GM20431 (cell line): Measurements from ENCODE around the gene GHRH.

Experiments used
- in situ Hi-C: fragments of 300-500 bp; cut with MseI, MboI; formaldehyde crosslinking; loops from one replicate; pipeline ENCODE4 v1.15.0; 2020; ENCODE audit warnings: low sequenced_read_pairs; ENCODE audit not compliant: unreplicated experiment

GHRH gene

GRCh38 chr20:37293301-37293943 lies 31.8 kb upstream of the GHRH start:
- in situ Hi-C loops = no loop called here

DNA sequence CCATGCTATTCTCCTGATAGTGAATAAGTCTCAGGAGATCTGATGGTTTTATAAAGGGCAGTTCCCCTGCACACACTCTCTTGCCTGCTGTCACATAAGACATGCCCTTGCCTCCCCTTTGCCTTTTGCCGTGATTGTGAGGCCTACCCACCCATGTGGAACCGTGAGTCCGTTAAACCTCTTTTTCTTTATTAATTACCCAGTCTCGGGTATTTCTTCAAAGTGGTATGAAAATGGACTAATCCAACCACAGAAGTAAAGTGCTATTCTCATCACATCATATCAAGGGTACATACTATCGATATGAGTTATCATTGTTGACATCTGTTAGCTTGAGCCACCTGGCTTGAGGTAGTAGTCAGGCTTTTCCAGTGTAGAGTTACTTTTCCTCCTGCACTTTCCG lies 30.1 kb upstream of the GHRH start:
- in situ Hi-C loops = no loop called here

DNA sequence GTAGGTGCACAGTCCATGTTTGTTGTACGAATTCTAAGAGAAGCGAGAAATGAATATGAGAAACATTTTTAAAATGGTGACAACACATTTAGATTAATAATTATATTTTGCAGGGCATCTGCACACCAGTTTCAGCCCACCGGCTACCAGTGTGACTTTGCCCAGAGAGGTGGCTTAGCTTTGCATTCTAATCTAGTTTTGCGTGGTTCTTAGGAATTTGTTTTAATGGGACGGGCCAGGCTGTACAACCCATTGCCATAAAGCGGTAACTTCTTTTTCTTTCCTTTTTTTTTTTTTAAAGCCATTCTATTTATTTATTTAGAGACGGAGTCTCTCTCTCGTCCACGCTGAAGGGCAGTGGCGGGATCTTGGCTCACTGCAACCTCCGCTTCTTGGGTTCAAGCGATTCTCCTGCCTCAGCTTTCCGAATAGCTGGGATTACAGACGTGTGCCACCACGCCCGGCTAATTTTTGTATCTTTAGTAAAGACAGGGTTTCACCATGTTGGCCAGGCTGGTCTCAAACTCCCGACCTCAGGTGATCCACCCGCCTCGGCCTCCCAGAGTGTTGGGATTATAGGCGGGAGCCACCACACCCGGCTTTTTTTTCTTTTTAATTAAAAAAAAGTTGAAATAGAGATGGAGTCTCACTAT lies 28.7 kb upstream of the GHRH start:
- in situ Hi-C loops = no loop called here

DNA sequence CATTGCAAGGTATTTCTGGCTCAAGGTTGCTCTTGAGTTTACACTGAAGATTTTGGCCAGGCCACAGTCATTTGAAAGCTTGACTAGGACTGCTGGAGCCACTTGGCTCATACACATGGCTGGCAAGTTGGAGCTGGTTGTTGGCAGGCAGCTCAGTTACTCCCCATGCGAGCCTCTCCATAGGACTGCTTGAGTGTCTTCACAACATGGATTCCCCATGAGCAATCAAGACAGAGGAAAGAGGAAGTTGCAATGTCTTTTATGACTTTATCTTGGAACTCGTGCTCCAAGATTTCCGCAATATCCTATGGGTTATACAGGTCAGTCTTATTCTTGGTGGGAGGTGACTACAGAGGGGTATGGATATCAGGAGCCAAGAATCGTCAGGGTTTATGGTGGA lies 26.5 kb upstream of the GHRH start:
- in situ Hi-C loops = no loop called here

DNA sequence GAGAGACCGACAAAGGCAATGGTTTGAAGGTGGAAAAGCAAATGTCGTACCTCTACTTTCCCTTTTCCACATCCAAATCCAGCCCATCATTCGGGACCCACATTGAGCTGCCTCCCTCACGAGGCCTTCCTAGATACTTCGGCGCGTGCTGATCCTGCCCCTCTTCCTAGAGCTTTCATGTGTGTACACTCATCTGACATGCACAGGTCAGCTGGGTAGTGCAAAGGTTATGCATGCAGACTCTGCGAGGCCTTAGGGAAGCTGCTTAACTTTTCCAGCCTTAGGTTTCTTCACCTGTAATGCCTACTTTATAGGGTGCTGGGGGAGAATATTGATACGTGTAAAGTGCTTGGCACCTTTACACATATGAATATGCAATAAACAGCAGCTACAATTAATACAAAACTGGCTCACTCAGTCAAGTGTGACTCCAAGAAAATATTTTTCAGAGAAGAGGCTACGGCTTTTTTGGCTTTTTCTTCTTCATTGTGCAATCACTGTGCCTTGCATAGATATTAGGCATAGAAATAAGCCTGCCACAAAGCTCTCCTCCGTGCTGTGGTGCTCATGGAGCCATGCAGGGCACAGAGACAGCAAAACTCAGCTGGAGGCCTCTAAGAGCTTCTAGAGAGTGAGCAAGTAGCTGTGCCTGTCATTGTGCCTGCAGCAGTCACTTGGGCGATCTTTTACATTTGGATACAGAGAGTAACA lies 24.2 kb upstream of the GHRH start:
- in situ Hi-C loops = no loop called here

DNA sequence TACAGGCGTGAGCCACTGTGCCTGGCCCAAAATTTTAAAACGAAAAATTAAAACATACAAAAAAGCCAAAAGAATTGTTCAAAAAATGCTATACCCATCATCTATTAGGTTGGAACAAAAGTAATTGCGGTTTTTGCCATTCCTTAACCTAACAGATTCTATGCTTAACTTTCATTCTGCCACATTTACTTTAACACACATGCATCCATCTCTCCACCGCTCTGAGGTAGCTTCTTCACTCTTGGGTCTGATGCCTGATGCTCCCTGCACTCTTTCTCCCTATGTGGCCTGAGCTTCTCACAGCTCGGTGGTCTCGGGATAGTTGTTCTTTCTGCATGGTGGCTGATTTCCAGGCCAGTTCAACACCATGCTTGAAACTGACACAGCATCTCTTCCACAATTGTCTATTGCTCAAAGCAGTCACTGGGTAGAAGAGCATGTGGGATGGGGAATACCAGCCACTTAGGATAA lies 23.1 kb upstream of the GHRH start:
- in situ Hi-C loops = no loop called here

GRCh38 chr20:37283530-37284195 lies 22.0 kb upstream of the GHRH start:
- in situ Hi-C loops = no loop called here

GRCh38 chr20:37282556-37282955 lies 20.9 kb upstream of the GHRH start:
- in situ Hi-C loops = no loop called here

DNA sequence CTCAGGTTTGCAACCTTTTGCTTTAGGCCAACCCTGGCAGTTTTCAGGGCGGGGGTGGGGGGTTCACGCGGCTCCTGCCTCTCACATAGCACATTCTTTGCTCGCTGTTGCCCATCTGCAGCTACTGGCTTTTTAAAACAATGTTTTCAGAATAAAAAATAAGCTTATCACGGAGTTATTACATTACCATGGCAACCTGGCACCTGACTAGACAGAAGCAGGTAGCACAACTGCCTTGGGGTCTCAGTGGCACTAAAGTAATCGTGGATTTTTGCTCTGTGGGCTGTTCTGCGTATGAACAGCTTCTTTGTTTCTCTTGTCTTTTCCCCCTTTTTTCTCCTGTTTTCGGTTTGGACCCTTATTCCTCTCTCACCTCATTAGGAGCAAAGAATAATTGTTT lies 18.8 kb upstream of the GHRH start:
- in situ Hi-C loops = no loop called here

DNA sequence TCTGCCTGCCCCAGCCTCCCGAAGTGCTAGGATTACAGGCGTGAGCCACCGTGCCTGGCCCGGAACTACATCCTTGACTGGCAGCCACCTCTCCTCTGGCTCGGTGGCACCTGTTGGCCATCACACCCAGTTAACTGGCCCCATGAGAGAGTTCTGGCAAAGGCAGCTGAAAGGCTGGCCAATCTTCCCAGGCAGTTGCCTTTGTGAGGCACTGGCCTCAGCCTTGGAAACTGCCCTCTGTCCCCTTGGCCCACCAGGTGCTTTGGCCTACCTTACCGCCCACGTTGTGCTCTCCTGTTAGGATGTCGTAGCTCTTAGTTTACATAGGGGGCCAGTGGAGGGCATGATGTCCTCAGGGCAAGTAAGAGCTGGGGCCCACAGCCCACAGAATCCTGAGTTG lies 18.2 kb upstream of the GHRH start:
- in situ Hi-C loops = loop anchor here (10.0 kb wide), 1 partner anchor 105 kb away; no protein-coding TSS in a partner anchor

DNA sequence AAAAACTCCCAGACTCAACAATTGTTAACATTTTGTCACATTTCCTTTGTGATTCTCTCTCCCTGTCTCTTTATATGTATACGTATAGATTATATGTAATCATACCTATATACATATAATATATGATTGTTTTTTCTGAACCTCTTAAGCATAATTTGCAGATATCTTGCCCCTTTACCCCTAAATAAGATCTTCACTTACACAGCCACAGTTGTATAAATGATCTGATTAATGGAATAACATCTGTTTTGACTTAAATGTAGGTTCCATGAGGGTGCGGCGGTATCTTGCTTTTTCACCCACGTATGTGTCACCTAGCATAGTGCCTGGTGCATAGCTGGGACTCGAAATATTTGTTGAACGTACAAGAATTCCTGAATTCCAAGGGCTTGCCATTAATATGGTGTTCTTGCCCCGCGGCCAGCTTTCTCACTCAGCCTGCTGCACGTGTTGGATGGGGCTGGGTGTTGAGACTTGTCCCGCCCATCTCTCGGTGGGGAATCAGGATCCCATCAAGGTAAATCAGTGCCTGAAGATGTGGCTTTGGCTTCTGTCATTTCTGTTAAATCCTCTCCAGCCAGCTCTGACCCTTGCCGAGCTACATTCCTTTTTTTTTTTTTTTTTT lies 17.5 kb upstream of the GHRH start:
- in situ Hi-C loops = loop anchor here (10.0 kb wide), 1 partner anchor 106 kb away; no protein-coding TSS in a partner anchor

GRCh38 chr20:37277253-37277593 lies 15.6 kb upstream of the GHRH start:
- in situ Hi-C loops = loop anchor here (10.0 kb wide), 1 partner anchor 108 kb away; no protein-coding TSS in a partner anchor

DNA sequence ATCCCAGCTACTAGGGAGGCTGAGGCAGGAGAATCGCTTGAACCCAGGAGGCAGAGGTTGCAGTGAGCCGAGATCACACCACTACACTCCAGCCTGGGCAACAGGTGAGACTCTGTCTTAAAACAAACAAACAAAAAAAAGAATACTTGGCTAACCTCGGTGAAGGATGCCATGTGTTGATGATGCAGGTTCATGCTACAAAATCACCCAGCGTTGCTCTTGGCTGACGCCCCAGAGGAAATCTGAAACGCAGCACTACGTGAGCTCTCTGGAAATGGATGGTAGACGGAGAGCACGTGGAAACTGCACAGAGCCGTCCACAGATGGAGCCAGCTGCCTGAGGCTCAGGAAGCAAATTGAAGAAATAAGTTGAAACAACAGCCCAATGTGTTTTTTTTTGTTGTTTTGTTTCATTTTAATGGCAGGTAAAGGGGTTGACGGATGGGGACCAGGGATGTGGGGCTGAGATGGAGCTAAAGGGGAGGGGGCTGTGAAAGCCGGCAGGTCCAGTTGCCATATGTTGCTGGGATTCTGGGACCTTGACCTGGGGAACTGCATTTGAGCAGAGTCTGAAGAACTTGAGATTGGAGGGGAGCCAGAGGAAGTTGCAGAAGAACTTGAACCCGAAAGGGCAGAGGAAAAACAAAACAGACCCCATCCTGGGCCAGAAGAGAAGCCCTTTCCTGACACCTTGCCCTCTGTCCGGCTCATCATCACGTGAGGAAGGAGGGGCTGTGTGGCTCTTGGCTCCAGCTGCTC lies 15.1 kb upstream of the GHRH start:
- in situ Hi-C loops = loop anchor here (10.0 kb wide), 1 partner anchor 108 kb away; no protein-coding TSS in a partner anchor

DNA sequence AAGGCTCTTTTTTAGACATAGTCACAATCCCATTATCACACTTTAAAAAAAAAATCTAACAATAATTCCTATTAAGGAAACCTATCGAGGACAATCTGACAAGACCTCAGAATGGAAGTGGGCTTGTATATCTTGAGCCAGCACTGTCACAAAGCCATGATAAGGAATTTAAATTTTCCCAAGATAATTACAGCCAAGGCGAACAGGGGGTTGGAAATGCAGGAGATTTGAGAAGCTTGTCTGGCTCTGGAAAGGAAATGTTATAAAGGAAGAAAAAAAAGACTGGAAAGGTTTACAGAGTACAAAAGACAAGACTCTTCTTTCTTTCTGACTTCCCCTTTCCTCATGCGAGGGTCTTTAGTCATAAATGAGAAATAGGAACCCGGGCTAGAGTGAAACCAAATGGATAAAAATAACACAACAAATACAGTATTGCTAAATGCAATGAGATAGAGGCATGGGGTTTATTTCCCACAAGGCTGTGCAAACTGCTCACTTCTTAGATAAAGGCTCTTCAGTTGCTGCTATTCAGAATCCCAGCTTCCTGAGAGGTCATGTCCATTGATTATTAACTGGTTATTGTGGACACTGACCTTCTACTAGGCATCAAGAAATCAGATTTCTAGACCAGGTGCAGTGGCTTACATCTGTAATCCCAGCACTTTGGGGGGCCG lies 13.4 kb upstream of the GHRH start:
- in situ Hi-C loops = loop anchor here (10.0 kb wide), 1 partner anchor 110 kb away; no protein-coding TSS in a partner anchor

DNA sequence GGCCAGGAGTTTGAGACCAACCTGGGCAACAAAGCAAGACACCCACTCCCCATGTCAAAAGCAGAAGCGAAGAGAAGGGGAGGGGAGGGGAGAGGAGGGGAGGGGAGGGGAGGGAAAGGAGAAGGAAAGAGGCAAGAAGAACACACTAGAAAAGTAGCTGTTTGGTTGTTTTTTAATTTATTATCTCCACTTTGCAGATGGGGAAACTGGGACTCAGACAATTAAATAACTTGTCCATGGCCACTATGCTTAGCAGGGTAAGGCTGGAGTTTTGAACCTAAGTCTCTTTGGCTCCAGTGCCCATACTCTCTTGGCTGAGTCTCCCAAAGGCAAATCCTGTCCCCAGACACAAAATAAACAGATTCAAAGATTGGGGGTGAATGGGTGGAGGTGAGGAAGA lies 12.4 kb upstream of the GHRH start:
- in situ Hi-C loops = loop anchor here (10.0 kb wide), 1 partner anchor 111 kb away; no protein-coding TSS in a partner anchor

- in situ Hi-C loops = loop anchor here (10.0 kb wide), 1 partner anchor 113 kb away; no protein-coding TSS in a partner anchor
These were observed 9.8 kb upstream of the GHRH start for GRCh38 chr20:37271421-37271768.

DNA sequence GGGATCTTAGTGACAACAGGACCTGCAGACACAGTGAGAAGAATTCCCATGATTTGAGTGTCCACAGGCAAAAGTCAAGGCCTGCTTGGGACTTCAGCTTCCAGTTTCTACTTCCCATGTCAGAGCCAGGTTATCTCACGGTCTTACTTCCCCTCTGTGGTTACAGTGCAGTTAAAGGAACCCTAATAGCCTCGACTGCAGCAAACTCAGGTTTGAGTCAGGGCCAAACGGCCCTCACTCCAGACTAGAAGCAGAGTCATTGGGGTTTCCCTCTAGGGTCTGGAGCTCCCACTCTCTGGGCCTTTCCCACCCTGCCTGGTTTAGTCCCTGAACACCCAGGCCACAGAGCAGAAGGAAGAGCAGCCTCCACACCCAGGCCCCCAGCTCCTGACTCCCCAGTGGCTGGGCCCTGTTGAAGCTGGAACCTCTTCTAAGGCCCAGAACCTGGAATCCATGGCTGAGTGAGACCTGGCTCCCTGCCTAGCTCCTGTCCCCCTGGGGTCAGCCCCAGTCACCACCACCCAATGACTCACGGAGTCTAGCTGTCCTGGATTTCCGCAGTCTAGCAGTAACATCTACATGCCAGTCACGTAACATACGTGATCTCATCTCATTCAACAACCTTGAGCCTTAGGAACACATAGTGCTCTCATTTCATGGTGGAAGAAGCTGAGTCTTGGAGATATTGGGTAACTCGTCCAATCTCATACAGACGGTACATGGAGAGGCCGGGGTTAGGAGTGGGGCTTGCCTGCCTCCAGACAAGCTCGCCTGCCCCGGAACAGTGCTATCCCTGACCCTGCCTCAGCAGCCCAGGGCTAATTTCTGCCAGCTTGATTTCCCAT lies 9.2 kb upstream of the GHRH start:
- in situ Hi-C loops = loop anchor here (10.0 kb wide), 1 partner anchor 114 kb away; no protein-coding TSS in a partner anchor
